Measurements from ENCODE around the gene CCDC148. TPM values are rescaled to one million over a fixed set of nuclear protein-coding genes. Genes with fewer than 3 reads are reported as not detected.

CCDC148 gene
- polyA plus RNA-seq, 2 of the 4 experiments (the other 2 are of a cell fraction): 0.41 to 0.85 TPM

- 63% methylated on average over 1 of the region's 1 CpG for WGBS (ENCODE audit: missing lambda C conversion rate)
- CTCF ChIA-PET: interaction anchor here (1.0 kb wide), 1 partner anchor 10 kb away, joined by 3 read pairs; no protein-coding TSS in a partner anchor
- Histone ChIP-seq H3K4me2 (no peak overlapping the region), H3K4me1 (no peaks in the 10 kb centered on the region), H3K27ac (no peak overlapping the region), H3K9me3 (no peaks in the 10 kb centered on the region), H3K4me3 (no peak overlapping the region)
- ATAC-seq: no peak
- POLR2A ChIA-PET: no interaction called here
- TF ChIP-seq FOSB (CRISPR knock-in tag; IDR thresholded peaks at IDR 0.05) (no peak), MAZ (IDR thresholded peaks at IDR 0.05; ENCODE audit: borderline replicate concordance, low read depth, low read length) (no peak), CEBPB (IDR thresholded peaks at IDR 0.05) (no peak), PBX3 (IDR thresholded peaks at IDR 0.05) (no peak), ZFP36 (IDR thresholded peaks at IDR 0.05; ENCODE audit: borderline replicate concordance, partially characterized antibody) (no peak), ATOH8 (CRISPR knock-in tag; IDR thresholded peaks at IDR 0.05; ENCODE audit: low read depth) (no peak), HDAC2 (IDR thresholded peaks at IDR 0.05) (no peak), CTCF (IDR thresholded peaks at IDR 0.05) (no peak), SMC3 (IDR thresholded peaks at IDR 0.05) (no peak), HEYL (CRISPR knock-in tag; IDR thresholded peaks at IDR 0.05) (no peak)
- DNase-seq (ENCODE audit: low read depth in 1 of 2, low spot score in 1 of 2): no peak
- no peak for FAIRE-seq
Measured at GRCh38 chr2:158253170-158253569, 203.4 kb downstream of the CCDC148 start.

GRCh38 chr2:158251356-158251755 is 205.2 kb downstream of the CCDC148 start:
- H3K4me2 ChIP-seq: no peak overlapping the region
- CTCF ChIA-PET: no interaction called here
- DNase-seq (ENCODE audit: low read depth in 1 of 2, low spot score in 1 of 2): no peak

GRCh38 chr2:158243392-158243791 is 213.2 kb downstream of the CCDC148 start:
- Histone ChIP-seq H3K27ac (no peak overlapping the region), H3K9me3 (no peaks in the 10 kb centered on the region), H3K4me1 (no peaks in the 10 kb centered on the region), H3K4me3 (no peak overlapping the region), H3K4me2 (no peak overlapping the region)
- DNase-seq (ENCODE audit: low read depth in 1 of 2, low spot score in 1 of 2) (no peak), FAIRE-seq (no peak), ATAC-seq (no peak)
- WGBS (ENCODE audit: missing lambda C conversion rate): 49% methylated on average over 4 of the region's 4 CpGs
- POLR2A ChIA-PET: no interaction called here
- CTCF ChIA-PET: interaction anchor here (0.6 to 1.6 kb wide), 3 partner anchors 9 to 690 kb away, joined by 3 to 5 read pairs (median 3); no protein-coding TSS in a partner anchor
- TF ChIP-seq EHF (CRISPR knock-in tag; IDR thresholded peaks at IDR 0.05): no peak
- no peak for TF ChIP-seq HOXB13 (CRISPR knock-in tag; IDR thresholded peaks at IDR 0.05; ENCODE audit: low read depth)
- no peak for TF ChIP-seq NPAS2 (CRISPR knock-in tag; IDR thresholded peaks at IDR 0.05; ENCODE audit: borderline replicate concordance)
- no peak for TF ChIP-seq TFCP2L1 (CRISPR knock-in tag; IDR thresholded peaks at IDR 0.05)
- no peak for TF ChIP-seq MYC (IDR thresholded peaks at IDR 0.05; ENCODE audit: borderline replicate concordance, low read length)
- no peak for TF ChIP-seq BHLHE40 (IDR thresholded peaks at IDR 0.05; ENCODE audit: low read depth, low read length)
- no peak for TF ChIP-seq RFX5 (IDR thresholded peaks at IDR 0.05)
- TF ChIP-seq SMC3 (IDR thresholded peaks at IDR 0.05): no peak
- TF ChIP-seq CBX8 (IDR thresholded peaks at IDR 0.05): no peak
- TF ChIP-seq REST (IDR thresholded peaks at IDR 0.05): no peak
- TF ChIP-seq HES2 (IDR thresholded peaks at IDR 0.05): no peak
- TF ChIP-seq CTCF (IDR thresholded peaks at IDR 0.05): no peak
- TF ChIP-seq HMGXB4 (CRISPR knock-in tag; IDR thresholded peaks at IDR 0.05; ENCODE audit: borderline replicate concordance): no peak

More at GRCh38 chr2:158251356-158251755, 205.2 kb downstream of the CCDC148 start:
- ATAC-seq (no peak), FAIRE-seq (no peak)
- Histone ChIP-seq H3K4me1 (no peaks in the 10 kb centered on the region), H3K27ac (no peak overlapping the region), H3K4me3 (no peak overlapping the region), H3K9me3 (no peaks in the 10 kb centered on the region)
- TF ChIP-seq RARB (CRISPR knock-in tag; IDR thresholded peaks at IDR 0.05) (no peak), NPAS2 (CRISPR knock-in tag; IDR thresholded peaks at IDR 0.05; ENCODE audit: borderline replicate concordance) (no peak), ZFP36 (IDR thresholded peaks at IDR 0.05; ENCODE audit: borderline replicate concordance, partially characterized antibody) (no peak)
- POLR2A ChIA-PET: no interaction called here
- WGBS (ENCODE audit: missing lambda C conversion rate): 34% methylated on average over 3 of the region's 3 CpGs
